Measurements from ENCODE around the gene GNG12. TPM values are rescaled to one million over a fixed set of nuclear protein-coding genes. Genes with fewer than 3 reads are reported as not detected.

GNG12 gene
- total and polyA plus RNA-seq, 9 of the 15 experiments (the other 6 are each of a cell fraction or from before 2014, with no cell fraction given) = 2.6 to 6.0 (median 4.1) TPM

GRCh38 chr1:67686267-67687197 lies 146.7 kb downstream of the GNG12 start (continued):
- TF ChIP-seq ELK1 (CRISPR knock-in tag; IDR thresholded peaks at IDR 0.05) = no peak
- no peak for TF ChIP-seq CCAR2 (IDR thresholded peaks at IDR 0.05; ENCODE audit: low read depth, low read length)
- TF ChIP-seq HES1 (IDR thresholded peaks at IDR 0.05; ENCODE audit: low read depth) = peak; percentile 85
- no peak; the same call in 1 of the 2 replicates for TF ChIP-seq ZBTB49 (CRISPR knock-in tag; IDR thresholded peaks at IDR 0.05; ENCODE audit: borderline replicate concordance)
- no peak for TF ChIP-seq GTF2B (IDR thresholded peaks at IDR 0.05; ENCODE audit: extremely low read depth, insufficient read length)
- TF ChIP-seq RB1 (IDR thresholded peaks at IDR 0.05; ENCODE audit: low read depth) = no peak
- no peak for TF ChIP-seq ZNF263 (CRISPR knock-in tag; IDR thresholded peaks at IDR 0.05; ENCODE audit: borderline replicate concordance)
- TF ChIP-seq THRA (IDR thresholded peaks at IDR 0.05) = no peak
- TF ChIP-seq PRPF4 (IDR thresholded peaks at IDR 0.05; ENCODE audit: insufficient read depth, low read depth, low read length, poor library complexity, severe bottlenecking) = no peak
- TF ChIP-seq PHF20 (IDR thresholded peaks at IDR 0.05; ENCODE audit: partially characterized antibody) = no peak
- no peak for TF ChIP-seq ZBTB34 (CRISPR knock-in tag; IDR thresholded peaks at IDR 0.05)
- TF ChIP-seq SMARCA4 (IDR thresholded peaks at IDR 0.05) = peak; percentile 97
- TF ChIP-seq ZNF696 (CRISPR knock-in tag; conservative IDR thresholded peaks at IDR 0.05) = no peak
- TF ChIP-seq RBM15 (IDR thresholded peaks at IDR 0.05; ENCODE audit: insufficient read depth, low read length) = 0 out of 2 replicates have a peak, but pooled peaks have one; percentile 13
- TF ChIP-seq YY1 (IDR thresholded peaks at IDR 0.05; ENCODE audit: borderline replicate concordance in 1 of 3, control insufficient read depth in 1 of 3, extremely low read depth in 1 of 3, insufficient read depth in 3 of 3, insufficient read length in 1 of 3, insufficient replicate concordance in 2 of 3, low read depth in 1 of 3, low read length in 2 of 3) = peak in 1 of 3 experiments; percentile 27
- peak; percentile 98 for TF ChIP-seq DPF2 (IDR thresholded peaks at IDR 0.05)
- no peak for TF ChIP-seq TFAM (CRISPR knock-in tag; conservative IDR thresholded peaks at IDR 0.05)
- peak; percentile 93 for TF ChIP-seq NCOR1 (IDR thresholded peaks at IDR 0.05)

Data from K562 (cell line).